ENCODE measurements around the gene HK3. TPM values are rescaled to one million over a fixed set of nuclear protein-coding genes. Genes with fewer than 3 reads are reported as not detected.

The HK3 gene
- total RNA-seq, 1 experiment from 2014 or later: 0.17 TPM

- TF ChIP-seq ATF2 (CRISPR knock-in tag; IDR thresholded peaks at IDR 0.05; ENCODE audit: borderline replicate concordance, low read depth) (peak; percentile 97), ZNF671 (CRISPR knock-in tag; IDR thresholded peaks at IDR 0.05) (peak; percentile 94), CBFB (CRISPR knock-in tag; IDR thresholded peaks at IDR 0.05; ENCODE audit: low read depth) (peak; percentile 100), NR3C1 (CRISPR knock-in tag; conservative IDR thresholded peaks at IDR 0.05; ENCODE audit: low read depth) (peak; percentile 99), E2F4 (CRISPR knock-in tag; IDR thresholded peaks at IDR 0.05; ENCODE audit: borderline replicate concordance, low read depth) (peak; percentile 99), ELF4 (CRISPR knock-in tag; IDR thresholded peaks at IDR 0.05; ENCODE audit: low read depth) (peak; percentile 99), ETV6 (CRISPR knock-in tag; IDR thresholded peaks at IDR 0.05) (peak; percentile 100), IRF1 (CRISPR knock-in tag; IDR thresholded peaks at IDR 0.05) (peak; percentile 99), CTCF (IDR thresholded peaks at IDR 0.05) (no peak), USF2 (CRISPR knock-in tag; IDR thresholded peaks at IDR 0.05) (peak; percentile 76), PRRX2 (CRISPR knock-in tag; IDR thresholded peaks at IDR 0.05) (peak; percentile 95), ZNF232 (CRISPR knock-in tag; IDR thresholded peaks at IDR 0.05) (peak; percentile 100), EMX1 (CRISPR knock-in tag; IDR thresholded peaks at IDR 0.05) (peak; percentile 94), GTF2I (CRISPR knock-in tag; conservative IDR thresholded peaks at IDR 0.05) (no peak), TCF7 (CRISPR knock-in tag; IDR thresholded peaks at IDR 0.05; ENCODE audit: low read depth) (peak; percentile 100), ZNF263 (CRISPR knock-in tag; IDR thresholded peaks at IDR 0.05; ENCODE audit: low read depth) (peak; percentile 90), NFATC4 (CRISPR knock-in tag; IDR thresholded peaks at IDR 0.05) (peak; percentile 77; the same call in 1 of the 2 replicates), ZNF317 (CRISPR knock-in tag; IDR thresholded peaks at IDR 0.05; ENCODE audit: borderline replicate concordance, low read depth) (peak; percentile 92), ZNF219 (CRISPR knock-in tag; IDR thresholded peaks at IDR 0.05; ENCODE audit: borderline replicate concordance) (peak; percentile 99), ZNF423 (CRISPR knock-in tag; IDR thresholded peaks at IDR 0.05) (peak; percentile 72; the same call in 1 of the 2 replicates), AR (CRISPR knock-in tag; IDR thresholded peaks at IDR 0.05) (peak; percentile 89), TEAD4 (CRISPR knock-in tag; IDR thresholded peaks at IDR 0.05) (peak; percentile 100), KAT7 (CRISPR knock-in tag; IDR thresholded peaks at IDR 0.05; ENCODE audit: borderline replicate concordance) (peak; percentile 100), ZNF532 (CRISPR knock-in tag; IDR thresholded peaks at IDR 0.05; ENCODE audit: borderline replicate concordance) (no peak), MAX (CRISPR knock-in tag; IDR thresholded peaks at IDR 0.05) (peak; percentile 98), MYBL2 (CRISPR knock-in tag; IDR thresholded peaks at IDR 0.05) (peak; percentile 99), TP53 (CRISPR knock-in tag; IDR thresholded peaks at IDR 0.05) (peak; percentile 100), RELA (CRISPR knock-in tag; IDR thresholded peaks at IDR 0.05; ENCODE audit: borderline replicate concordance) (peak; percentile 99)
These were observed 61.4 kb downstream of the HK3 start (continued) for GRCh38 chr5:176837707-176838115.

Data from WTC11 (cell line).